Measurements from ENCODE around the gene NMNAT1.

The NMNAT1 gene

DNA sequence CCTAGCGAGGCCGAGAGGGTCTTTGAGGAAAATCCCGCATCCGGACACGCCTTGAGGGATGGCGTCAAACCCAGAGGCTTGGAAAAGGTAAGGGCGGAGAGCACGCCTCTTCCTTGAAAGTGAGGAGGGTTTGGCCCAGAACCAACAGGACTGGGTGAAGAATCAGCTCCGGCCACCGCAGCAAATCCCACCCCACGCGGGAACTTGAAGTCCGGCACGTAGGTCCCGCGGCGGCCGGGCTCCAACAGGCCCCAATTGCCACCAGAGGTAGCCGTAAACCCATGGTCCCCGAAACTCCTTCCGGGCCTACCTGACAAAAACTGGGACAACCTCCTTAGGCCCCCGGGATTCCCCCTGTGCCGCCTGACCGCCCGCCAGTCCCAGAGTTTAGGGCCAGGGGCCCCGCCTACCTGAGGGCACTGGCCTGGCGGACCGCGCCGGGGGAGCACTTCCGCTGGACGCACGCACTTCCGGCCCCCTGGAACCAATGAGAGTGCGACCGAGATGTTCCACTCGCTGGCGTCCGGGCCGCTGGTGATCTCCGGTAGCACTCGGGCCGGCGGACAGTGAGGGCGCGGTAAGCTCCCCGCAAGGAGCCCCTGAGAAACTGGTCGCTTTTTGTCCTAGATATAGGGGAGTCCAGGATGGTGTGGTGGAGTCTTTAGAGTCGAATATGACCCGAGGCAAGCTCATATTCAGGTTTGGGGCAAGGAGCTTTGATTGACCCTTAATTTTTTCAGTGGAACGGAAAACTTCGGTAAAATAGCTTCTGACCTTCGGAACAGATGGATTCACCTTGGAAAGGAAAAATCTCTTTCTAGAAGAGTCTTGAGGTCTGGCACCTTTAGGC lies at the start of gene NMNAT1, which contains the start of gene LZIC:
Gene NMNAT1, plus strand, starts transcription at position 537 of the 850 bp plus-strand sequence. CDS start 28,599 bp downstream, outside the sequence.
Gene LZIC, minus strand, starts transcription at position 453 of the 850 bp plus-strand sequence. CDS start 6,772 bp downstream, outside the sequence.
- no peaks in the 10 kb centered on the region for H3K27me3 ChIP-seq (ENCODE audit: control insufficient read depth in 5 of 5, insufficient read depth in 4 of 5, low read length in 5 of 5)
- H3K9me3 ChIP-seq (ENCODE audit: control insufficient read depth in 5 of 5, low read length in 5 of 5), result no peaks in the 10 kb centered on the region
- peaks cover 4 to 12% (median 10%) of the 10 kb centered on the region in 5 donors for H3K36me3 ChIP-seq (ENCODE audit: control insufficient read depth in 5 of 5, insufficient read depth in 5 of 5, low read length in 5 of 5)
- peaks cover 0 to 23% (median 20%) of the 10 kb centered on the region in 5 donors for H3K4me1 ChIP-seq (ENCODE audit: control insufficient read depth in 5 of 5, insufficient read depth in 5 of 5, low read length in 5 of 5)
- peak within 1 kb of the TSS; percentile 86 to 98 (median 91) for H3K4me3 ChIP-seq (ENCODE audit: low read depth in 1 of 5, low read length in 5 of 5)
- peak within 1 kb of the TSS; percentile 88 for H3K27ac ChIP-seq (ENCODE audit: low read depth, low read length)
- H3K9ac ChIP-seq (ENCODE audit: low read length in 5 of 5), result peak within 1 kb of the TSS; percentile 94 to 99 (median 97)

DNA sequence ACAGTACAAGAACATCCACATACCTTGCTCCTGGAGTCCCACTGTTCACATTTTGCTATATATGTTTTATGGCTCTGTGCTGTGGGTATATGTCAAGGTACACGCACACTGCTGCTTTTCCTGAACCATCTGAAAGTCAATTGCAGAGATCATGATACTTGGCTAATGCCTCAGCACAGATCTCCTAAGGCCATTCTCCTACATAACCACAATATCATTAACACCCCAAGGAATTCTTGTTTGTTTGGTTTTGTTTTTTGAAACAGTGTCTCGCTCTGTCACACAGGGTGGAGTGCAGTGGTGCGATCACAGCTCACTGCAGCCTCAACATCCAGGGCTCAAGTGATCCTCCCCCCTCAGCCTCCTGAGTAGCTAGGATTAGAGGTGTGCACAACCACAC lies 49.2 kb upstream of the NMNAT1 start:
- Histone ChIP-seq H3K27ac (ENCODE audit: low read depth, low read length) (peak overlapping the region; percentile 63), H3K36me3 (ENCODE audit: control insufficient read depth in 5 of 5, insufficient read depth in 5 of 5, low read length in 5 of 5) (peaks cover 0 to 7% (median 3%) of the 10 kb centered on the region in 5 donors), H3K27me3 (ENCODE audit: control insufficient read depth in 5 of 5, insufficient read depth in 4 of 5, low read length in 5 of 5) (no peaks in the 10 kb centered on the region), H3K9me3 (ENCODE audit: control insufficient read depth in 5 of 5, low read length in 5 of 5) (no peaks in the 10 kb centered on the region), H3K4me3 (ENCODE audit: low read depth in 1 of 5, low read length in 5 of 5) (no peak overlapping the region), H3K9ac (ENCODE audit: low read length in 5 of 5) (no peak overlapping the region), H3K4me1 (ENCODE audit: control insufficient read depth in 5 of 5, insufficient read depth in 5 of 5, low read length in 5 of 5) (peaks cover 0 to 63% (median 21%) of the 10 kb centered on the region in 5 donors)

DNA sequence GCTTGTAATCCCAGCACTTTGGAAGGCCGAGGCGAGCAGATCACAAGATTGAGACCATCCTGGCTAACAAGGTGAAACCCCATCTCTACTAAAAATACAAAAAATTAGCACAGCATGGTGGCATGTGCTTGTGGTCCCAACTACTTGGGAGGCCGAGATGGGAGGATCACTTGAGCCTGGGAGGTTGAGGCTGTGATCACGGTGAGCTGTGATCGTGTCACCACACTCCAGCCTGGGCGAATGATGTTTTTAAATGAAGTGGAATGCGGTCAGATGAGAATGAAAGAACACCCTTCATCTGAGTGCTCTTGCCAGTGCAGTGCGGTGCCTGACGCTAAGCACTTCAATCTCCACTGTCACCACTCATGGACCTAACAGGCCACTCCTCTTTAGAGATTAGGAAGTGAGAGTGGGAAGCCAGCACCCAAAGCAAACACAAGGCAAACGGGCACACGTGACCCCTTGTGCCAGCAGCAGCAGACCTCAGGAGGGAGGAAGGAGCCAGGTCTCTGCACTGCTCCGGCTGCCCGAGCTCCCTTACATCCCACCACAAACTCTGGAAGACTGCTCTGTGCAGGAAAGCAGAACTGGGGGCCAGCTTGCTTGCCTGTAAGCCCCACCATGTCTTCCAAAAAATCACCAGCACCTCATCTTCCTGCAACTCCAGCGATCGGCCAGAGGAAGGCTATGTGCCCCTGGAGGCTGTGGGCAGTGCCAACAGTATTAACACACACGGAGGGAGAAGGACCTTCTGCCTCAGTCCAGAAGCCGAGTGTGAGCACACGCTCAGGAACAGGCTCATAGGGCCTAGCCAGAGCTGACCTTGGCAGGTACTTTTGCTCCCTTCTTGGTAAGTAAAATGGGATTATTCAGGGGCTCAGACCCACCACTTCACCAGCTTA lies 42.9 kb upstream of the NMNAT1 start:
- H3K4me3 ChIP-seq (ENCODE audit: low read depth in 1 of 5, low read length in 5 of 5), result peak overlapping the region; percentile 13 to 47 (median 36)
- H3K27me3 ChIP-seq (ENCODE audit: control insufficient read depth in 5 of 5, insufficient read depth in 4 of 5, low read length in 5 of 5), result no peaks in the 10 kb centered on the region
- H3K9ac ChIP-seq (ENCODE audit: low read length in 5 of 5), result peak overlapping the region in 3 of 5 donors; percentile 33 to 40 (median 38)
- no peaks in the 10 kb centered on the region for H3K36me3 ChIP-seq (ENCODE audit: control insufficient read depth in 5 of 5, insufficient read depth in 5 of 5, low read length in 5 of 5)
- H3K4me1 ChIP-seq (ENCODE audit: control insufficient read depth in 5 of 5, insufficient read depth in 5 of 5, low read length in 5 of 5), result peaks cover 4 to 59% (median 25%) of the 10 kb centered on the region in 5 donors
- no peaks in the 10 kb centered on the region for H3K9me3 ChIP-seq (ENCODE audit: control insufficient read depth in 5 of 5, low read length in 5 of 5)
- H3K27ac ChIP-seq (ENCODE audit: low read depth, low read length), result peak overlapping the region; percentile 34

DNA sequence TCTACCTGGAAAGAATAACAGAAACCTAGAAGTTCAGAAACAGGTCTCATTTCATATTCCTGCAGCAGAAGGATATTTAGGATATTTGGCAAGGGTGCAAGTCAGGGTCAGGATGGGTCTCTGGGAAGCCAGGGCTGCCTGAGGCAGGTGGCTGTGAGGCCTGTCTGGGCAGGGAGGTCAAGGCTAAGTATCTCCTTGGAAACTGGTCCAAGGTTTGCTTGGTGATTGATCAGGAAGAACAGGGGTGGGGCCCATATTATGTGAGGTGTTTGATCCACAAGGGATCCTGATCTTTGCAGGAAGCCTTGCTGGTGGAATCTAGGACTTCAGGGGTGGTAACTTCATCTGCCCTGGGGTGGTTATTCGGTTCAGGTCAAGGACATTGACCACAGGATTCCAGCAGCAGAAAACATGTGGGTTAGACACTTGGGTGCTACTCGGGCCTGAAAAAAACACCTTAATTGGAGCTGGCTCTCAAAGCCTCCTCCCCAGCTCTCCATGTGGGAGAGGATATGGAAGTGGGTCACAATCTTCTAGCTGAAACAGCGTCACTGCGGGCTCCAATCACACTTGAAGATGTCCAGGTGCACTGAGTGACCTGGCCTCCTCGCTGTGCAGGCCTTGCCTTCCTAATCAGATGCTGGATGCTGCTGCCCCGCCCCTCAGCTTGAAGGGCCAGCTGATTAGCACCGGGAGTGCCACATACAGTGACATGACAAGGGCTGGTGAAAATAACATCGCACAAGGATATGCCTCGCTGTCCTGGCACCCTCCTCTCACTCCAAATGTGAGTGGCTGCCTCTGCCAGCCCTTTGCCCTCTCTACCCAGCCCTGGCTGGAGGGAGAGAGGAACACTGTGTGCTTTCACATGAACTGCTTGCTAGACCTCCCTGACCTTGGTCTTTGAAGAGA lies 41.9 kb upstream of the NMNAT1 start:
- peaks cover 4 to 55% (median 25%) of the 10 kb centered on the region in 5 donors for H3K4me1 ChIP-seq (ENCODE audit: control insufficient read depth in 5 of 5, insufficient read depth in 5 of 5, low read length in 5 of 5)
- peak overlapping the region in 2 of 5 donors; percentile 36 to 43 for H3K4me3 ChIP-seq (ENCODE audit: low read depth in 1 of 5, low read length in 5 of 5)
- no peaks in the 10 kb centered on the region for H3K36me3 ChIP-seq (ENCODE audit: control insufficient read depth in 5 of 5, insufficient read depth in 5 of 5, low read length in 5 of 5)
- peak overlapping the region in 2 of 5 donors; percentile 33 to 40 for H3K9ac ChIP-seq (ENCODE audit: low read length in 5 of 5)
- no peaks in the 10 kb centered on the region for H3K27me3 ChIP-seq (ENCODE audit: control insufficient read depth in 5 of 5, insufficient read depth in 4 of 5, low read length in 5 of 5)
- H3K9me3 ChIP-seq (ENCODE audit: control insufficient read depth in 5 of 5, low read length in 5 of 5), result no peaks in the 10 kb centered on the region
- H3K27ac ChIP-seq (ENCODE audit: low read depth, low read length), result peak overlapping the region; percentile 39

DNA sequence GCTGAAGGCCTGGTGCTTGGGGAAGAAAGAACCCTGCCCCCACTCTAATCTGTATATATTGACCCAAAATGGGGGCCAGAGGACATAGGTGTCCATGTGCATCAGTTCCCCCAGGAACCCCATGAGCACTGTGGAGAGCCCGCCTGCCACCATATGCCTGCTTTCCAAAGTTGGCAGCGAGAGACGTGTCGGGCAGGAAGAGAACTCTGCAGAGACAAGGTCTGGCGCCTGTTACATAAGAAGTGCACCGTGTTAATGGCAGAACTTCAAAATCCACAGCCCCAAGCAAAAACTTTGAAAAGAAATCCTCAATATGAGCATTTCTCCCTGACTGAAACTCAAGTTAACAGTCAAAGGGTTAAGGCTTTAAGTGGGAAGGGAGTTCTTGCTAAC lies 41.2 kb upstream of the NMNAT1 start:
- Histone ChIP-seq H3K27ac (ENCODE audit: low read depth, low read length) (peak overlapping the region; percentile 39), H3K4me1 (ENCODE audit: control insufficient read depth in 5 of 5, insufficient read depth in 5 of 5, low read length in 5 of 5) (peaks cover 4 to 60% (median 25%) of the 10 kb centered on the region in 5 donors), H3K4me3 (ENCODE audit: low read depth in 1 of 5, low read length in 5 of 5) (peak overlapping the region in 1 of 5 donors; percentile 0)

DNA sequence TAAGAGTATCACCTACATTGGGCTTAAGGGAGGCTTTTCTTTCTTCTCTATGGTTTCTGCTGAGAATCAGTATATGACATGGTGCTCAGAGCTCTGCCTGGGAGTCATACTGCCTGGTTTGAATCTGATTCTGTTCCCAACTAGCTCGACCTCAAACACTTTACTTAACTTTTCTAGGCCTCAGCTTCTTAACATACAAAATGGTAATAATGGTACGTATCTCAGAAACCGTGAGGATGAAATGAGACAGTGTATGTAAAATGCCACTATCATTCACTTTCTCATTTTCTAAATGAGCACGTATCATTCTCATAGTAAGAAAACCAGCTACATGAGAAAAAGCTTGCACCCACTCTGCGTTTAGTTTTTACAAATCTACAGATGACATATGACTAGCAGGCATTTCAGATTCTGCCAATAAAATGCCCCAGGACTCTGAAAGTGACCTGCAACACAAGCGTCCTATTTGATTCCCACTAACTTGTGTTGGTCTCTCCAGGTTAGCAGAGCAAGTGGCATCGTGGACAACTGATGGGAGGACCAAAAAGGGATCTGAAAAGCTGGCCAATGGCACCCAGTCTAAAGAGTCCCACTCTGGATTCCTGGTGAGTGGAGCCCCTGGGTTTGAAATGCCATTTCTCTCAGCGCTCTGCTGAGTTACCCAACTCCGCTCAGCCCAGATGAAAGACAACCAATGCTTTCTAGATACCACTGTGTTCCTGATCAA lies 39.3 kb upstream of the NMNAT1 start:
- Histone ChIP-seq H3K4me1 (ENCODE audit: control insufficient read depth in 5 of 5, insufficient read depth in 5 of 5, low read length in 5 of 5) (peaks cover 4 to 72% (median 29%) of the 10 kb centered on the region in 5 donors), H3K4me3 (ENCODE audit: low read depth in 1 of 5, low read length in 5 of 5) (no peak overlapping the region), H3K9ac (ENCODE audit: low read length in 5 of 5) (no peak overlapping the region), H3K27ac (ENCODE audit: low read depth, low read length) (peak overlapping the region; percentile 13), H3K9me3 (ENCODE audit: control insufficient read depth in 5 of 5, low read length in 5 of 5) (no peaks in the 10 kb centered on the region), H3K27me3 (ENCODE audit: control insufficient read depth in 5 of 5, insufficient read depth in 4 of 5, low read length in 5 of 5) (no peaks in the 10 kb centered on the region), H3K36me3 (ENCODE audit: control insufficient read depth in 5 of 5, insufficient read depth in 5 of 5, low read length in 5 of 5) (no peaks in the 10 kb centered on the region)

More for the DNA sequence above, 41.2 kb upstream of the NMNAT1 start:
- H3K9ac ChIP-seq (ENCODE audit: low read length in 5 of 5), result no peak overlapping the region
- H3K36me3 ChIP-seq (ENCODE audit: control insufficient read depth in 5 of 5, insufficient read depth in 5 of 5, low read length in 5 of 5), result no peaks in the 10 kb centered on the region
- no peaks in the 10 kb centered on the region for H3K27me3 ChIP-seq (ENCODE audit: control insufficient read depth in 5 of 5, insufficient read depth in 4 of 5, low read length in 5 of 5)
- H3K9me3 ChIP-seq (ENCODE audit: control insufficient read depth in 5 of 5, low read length in 5 of 5), result no peaks in the 10 kb centered on the region

DNA sequence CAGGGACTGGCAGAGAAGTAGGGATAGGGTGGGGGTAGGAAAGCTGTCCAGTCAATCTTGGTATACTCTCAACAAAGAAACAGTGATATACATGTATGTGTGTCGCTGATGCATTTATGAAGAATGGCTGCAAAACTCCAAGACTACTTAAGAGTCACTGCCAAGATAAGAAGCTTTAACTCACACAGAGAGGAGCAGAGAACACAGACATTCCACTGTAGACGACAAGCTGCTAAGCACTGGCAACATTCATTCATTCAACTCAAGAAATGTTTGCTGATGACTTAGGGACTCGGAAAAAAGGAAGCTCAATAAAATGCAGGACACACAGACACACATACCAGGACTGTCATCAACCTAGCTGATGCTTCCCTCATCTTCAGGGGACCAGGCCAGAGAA lies 38.7 kb upstream of the NMNAT1 start:
- no peaks in the 10 kb centered on the region for H3K27me3 ChIP-seq (ENCODE audit: control insufficient read depth in 5 of 5, insufficient read depth in 4 of 5, low read length in 5 of 5)
- no peak overlapping the region for H3K4me3 ChIP-seq (ENCODE audit: low read depth in 1 of 5, low read length in 5 of 5)
- H3K4me1 ChIP-seq (ENCODE audit: control insufficient read depth in 5 of 5, insufficient read depth in 5 of 5, low read length in 5 of 5), result peaks cover 4 to 78% (median 35%) of the 10 kb centered on the region in 5 donors

DNA sequence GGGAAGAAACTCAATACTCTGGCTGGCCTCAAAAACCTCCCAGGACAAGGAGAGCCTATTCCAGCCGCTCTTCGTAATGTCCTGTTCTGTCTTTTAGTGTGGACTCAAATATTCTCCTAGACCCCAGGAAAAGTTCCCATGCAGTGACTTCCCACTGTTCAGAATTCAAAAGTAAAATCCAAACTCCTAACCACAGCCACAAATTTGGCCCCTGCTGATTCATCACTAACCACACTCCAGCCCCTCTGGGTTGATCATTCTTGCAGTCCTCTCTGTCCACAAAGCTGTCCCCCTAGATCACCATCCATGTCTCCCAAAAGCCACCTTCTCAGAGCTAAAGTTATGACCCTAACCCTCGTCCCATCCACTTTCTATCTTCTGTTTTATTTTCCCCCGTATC lies 38.3 kb upstream of the NMNAT1 start:
- Histone ChIP-seq H3K27me3 (ENCODE audit: control insufficient read depth in 5 of 5, insufficient read depth in 4 of 5, low read length in 5 of 5) (no peaks in the 10 kb centered on the region), H3K9ac (ENCODE audit: low read length in 5 of 5) (no peak overlapping the region), H3K36me3 (ENCODE audit: control insufficient read depth in 5 of 5, insufficient read depth in 5 of 5, low read length in 5 of 5) (no peaks in the 10 kb centered on the region), H3K9me3 (ENCODE audit: control insufficient read depth in 5 of 5, low read length in 5 of 5) (no peaks in the 10 kb centered on the region), H3K4me3 (ENCODE audit: low read depth in 1 of 5, low read length in 5 of 5) (no peak overlapping the region), H3K4me1 (ENCODE audit: control insufficient read depth in 5 of 5, insufficient read depth in 5 of 5, low read length in 5 of 5) (peaks cover 4 to 76% (median 37%) of the 10 kb centered on the region in 5 donors), H3K27ac (ENCODE audit: low read depth, low read length) (no peak overlapping the region)

More for the DNA sequence above, 38.7 kb upstream of the NMNAT1 start:
- Histone ChIP-seq H3K27ac (ENCODE audit: low read depth, low read length) (peak overlapping the region; percentile 13), H3K9me3 (ENCODE audit: control insufficient read depth in 5 of 5, low read length in 5 of 5) (no peaks in the 10 kb centered on the region), H3K9ac (ENCODE audit: low read length in 5 of 5) (no peak overlapping the region), H3K36me3 (ENCODE audit: control insufficient read depth in 5 of 5, insufficient read depth in 5 of 5, low read length in 5 of 5) (no peaks in the 10 kb centered on the region)
